Esophagus squamous epithelium (tissue), 4 donors: ENCODE results near the gene JADE1.

Experiments
- CTCF ChIP-seq, 6 experiments: fragments of 450-650 bp in 4 of 6; fragments of 200-600 bp in 2 of 6; sonication (generic) in 2 of 6; IDR thresholded peaks; one replicate each; pipeline ENCODE4 v1.5.1; 2016 to 2019; ENCODE audit warnings: antibody characterized with exemption in 6 of 6, mild to moderate bottlenecking in 4 of 6, moderate library complexity in 4 of 6
- POLR2A ChIP-seq, 4 donors: fragments of 450-650 bp; IDR thresholded peaks; one replicate each; pipeline ENCODE4 v1.6.1; 2017; ENCODE audit warnings: antibody characterized with exemption in 4 of 4, mild to moderate bottlenecking in 4 of 4, moderate library complexity in 3 of 4

- TF ChIP-seq POLR2A (IDR thresholded peaks at IDR 0.05): no peak
- TF ChIP-seq CTCF (IDR thresholded peaks at IDR 0.05): no peak
These were observed 26.5 kb upstream of the JADE1 start for GRCh38 chr4:128782875-128783614.
